ENCODE measurements around the gene CYBB.

Gene CYBB

DNA sequence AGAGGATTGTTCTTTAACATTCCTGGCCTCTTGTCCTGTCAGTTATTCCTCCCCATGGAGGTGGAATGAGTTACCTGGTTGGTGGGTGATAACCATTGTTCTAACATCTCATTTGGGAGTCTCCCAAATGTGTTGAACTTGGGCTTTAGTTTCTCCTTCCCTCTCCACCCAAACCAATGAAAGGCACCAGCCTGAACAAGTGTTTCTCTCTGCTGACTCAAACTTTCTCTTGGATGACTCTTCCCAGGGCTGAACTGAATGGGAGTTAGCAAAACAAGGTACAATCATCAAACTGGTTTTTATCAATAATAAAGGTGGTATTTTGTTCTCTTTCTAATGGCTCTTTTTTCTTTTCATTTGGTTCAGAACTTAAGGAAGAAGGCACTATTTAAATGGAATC lies 64.8 kb downstream of the CYBB start:
- no peak for DNase-seq (ENCODE audit: low read depth)

DNA sequence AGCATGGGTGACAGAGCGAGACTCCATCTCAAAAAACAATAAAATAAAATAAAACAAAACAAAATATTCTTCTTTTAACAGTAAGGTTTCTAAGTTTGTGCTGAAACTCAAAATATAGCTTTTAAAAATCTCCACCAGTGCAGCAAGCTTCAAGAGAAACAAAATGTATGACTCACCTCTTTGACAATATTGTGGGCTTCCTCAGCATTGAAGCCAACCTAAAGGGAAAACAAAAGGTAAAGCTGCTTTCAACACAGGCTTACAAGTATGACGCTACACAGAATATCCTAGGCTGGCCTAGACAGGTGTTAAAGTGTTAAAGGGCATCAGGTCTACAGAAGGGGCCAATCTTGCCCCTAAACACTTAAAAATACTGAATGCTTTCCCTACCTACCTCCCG lies 66.3 kb downstream of the CYBB start:
- no peak for DNase-seq (ENCODE audit: low read depth)

DNA sequence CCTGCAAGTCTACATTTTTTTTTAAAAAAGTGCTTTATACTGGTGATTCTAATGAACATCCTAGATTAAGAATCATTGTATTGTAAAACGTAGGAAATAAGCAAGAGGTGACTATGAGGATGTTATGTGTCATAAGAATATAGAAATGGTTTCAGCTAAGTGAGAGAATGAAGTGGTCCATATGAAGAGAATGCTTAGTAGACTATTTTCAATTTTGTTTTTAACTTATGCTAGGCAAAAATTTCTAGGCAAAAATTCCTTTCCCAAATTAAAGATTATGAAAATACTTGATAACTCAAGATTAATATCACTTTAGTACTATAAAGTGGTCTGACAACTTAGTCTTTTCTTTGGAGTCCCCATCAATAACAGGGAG lies 66.7 kb downstream of the CYBB start:
- no peak for DNase-seq (ENCODE audit: low read depth)

DNA sequence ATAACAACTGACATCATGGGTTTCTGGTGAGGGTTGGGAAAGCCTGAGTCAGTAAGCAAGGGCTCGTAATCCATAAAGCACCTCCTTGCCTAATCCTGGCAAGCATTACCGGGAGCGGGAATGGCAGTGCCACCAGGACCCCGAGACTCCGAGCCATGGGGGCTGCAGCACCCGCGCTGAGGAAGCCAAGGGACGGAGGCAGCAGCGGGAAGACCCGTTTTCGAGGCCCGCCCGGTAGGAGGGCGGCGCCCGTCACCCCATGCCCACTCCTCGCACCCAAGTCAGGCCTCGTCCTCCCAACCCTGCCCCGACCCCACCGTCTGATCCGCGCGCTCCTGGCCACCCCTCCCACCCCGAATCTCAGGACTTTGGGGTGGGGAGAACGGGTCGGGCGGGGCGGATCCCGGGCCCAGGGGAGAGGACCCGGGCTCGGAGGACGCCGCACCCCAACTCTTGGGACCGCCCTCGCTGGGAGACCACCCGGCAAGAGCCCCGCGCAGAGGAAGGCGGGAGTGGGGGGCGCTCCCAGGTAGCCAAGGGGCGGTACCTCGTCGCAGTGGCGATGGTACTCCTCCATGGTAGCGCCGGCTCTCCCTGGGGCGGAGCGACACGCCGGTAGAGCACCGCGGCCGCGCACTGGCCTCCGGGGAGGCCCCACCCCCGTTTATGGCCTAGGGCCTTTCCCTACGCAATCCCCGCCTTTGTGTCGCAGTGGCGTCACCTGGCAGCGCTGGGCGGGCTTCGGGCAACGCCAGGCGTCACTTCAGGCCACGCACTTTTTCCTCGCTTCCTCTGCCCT lies 67.3 kb downstream of the CYBB start, which contains the start of gene DYNLT3:
DYNLT3 (minus strand) TSS at position 638 of the 799 bp plus-strand sequence; CDS start at position 577, 61 bp downstream.
- DNase-seq (ENCODE audit: low read depth): peak; percentile 72

DNA sequence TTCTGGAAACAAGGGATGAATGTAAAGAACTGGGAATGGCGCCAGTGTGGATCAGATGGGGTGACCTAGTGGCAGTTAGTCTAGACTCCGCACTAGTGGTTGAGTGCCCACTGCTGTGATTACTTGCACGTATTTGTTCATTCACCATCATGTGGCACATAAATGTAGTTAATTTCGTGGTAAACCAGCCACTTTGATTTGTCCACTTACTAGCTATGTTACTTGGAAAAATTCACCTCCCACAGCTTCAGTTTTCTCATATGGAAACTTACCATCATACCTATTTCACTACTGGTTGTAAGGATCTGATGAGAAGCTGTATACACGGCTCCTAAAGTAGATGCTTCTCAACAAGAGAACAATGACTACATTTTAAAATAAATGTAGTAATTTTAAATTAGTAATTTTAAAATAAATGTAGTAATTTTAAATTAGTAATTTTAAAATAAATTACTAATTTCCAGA lies 67.9 kb downstream of the CYBB start:
- no peak for DNase-seq (ENCODE audit: low read depth)

DNA sequence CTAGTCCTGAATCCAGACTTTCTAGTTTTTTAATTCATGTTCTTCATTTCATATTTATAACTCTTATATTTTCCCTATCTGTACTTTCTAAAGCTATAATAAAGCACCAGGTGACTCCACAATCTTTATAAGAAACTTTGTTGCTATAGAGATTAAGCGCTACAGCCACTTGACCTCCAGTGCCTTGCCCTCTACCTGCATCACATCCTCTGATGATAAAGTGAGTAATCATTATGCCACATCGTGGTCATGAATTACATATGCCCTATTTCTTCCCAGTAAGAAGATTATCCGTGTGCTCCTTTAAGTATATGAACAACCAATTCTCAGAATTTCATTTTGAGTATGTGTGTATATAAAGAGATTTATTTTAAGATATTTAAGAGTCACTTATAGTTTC lies 74.3 kb downstream of the CYBB start:
- no peak for DNase-seq (ENCODE audit: low read depth)

DNA sequence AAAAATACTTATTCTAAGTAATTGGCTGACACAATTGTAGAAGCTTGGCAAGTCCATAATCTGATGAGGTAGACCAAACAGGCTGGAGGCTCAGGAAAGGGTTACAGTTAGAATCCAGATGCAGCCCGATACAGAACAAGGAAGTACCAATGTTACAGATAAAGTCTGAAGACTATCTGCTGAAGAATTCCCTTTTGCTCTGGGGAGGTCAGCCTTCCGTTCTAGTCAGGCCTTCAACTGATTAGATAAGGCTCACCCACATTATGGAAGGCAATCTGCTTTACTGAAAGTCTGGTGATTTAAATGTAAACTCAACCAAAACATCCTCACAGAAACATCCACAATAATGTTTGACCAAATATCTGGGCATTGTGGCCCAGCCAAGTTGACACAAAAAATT lies 74.9 kb downstream of the CYBB start:
- DNase-seq (ENCODE audit: low read depth): no peak

DNA sequence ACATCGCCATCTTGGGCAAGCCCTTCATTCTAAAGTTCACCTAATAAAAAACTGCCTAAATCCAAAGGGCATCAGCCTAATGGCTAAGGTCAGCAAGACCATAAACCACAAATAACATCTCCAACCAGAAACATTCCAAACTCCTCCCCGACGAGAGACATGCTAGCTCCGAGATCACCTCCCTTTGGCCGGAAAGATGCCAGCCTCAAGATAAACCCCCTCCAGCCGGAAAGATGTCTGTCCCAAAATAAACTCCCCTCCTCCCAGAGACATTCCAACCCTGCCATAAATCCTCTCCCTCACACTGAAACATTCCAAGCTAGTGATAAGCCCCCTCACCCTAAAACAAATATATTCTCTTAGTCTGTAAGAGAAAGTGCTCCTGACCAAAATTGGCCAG lies 80.9 kb downstream of the CYBB start:
- peak; percentile 36 for DNase-seq (ENCODE audit: low read depth)

DNA sequence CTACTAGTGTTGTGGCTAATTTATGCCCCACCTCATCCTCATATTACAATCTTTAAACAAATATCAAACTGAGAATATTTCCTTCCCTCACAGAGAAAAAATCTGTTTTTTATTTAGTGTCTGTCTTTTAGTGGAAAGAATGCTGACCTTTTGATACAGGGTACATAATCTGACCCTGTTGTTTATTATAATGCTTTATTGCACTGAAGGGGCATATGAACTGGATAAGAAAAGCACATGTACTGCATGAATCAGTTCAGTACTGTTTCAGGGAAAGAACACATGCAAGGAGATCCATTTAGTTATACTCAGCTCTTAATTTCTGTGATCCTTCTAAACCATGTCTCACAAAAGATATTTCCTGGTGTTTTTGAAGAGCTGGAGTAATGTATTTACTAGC lies 83.0 kb downstream of the CYBB start:
- DNase-seq (ENCODE audit: low read depth): no peak
